Stimulated activated CD4-positive, alpha-beta T cell treated with anti-CD3 and anti-CD28 coated beads, Interleukin-1b, Interleukin-23, amount 100 ng/mL, for 1 hour (primary cell): ENCODE measurements around the gene NSUN4.

ENCODE experiments used
- DNase-seq, 2 donors: peaks; one replicate each; pipeline ENCODE4 v3.0.0-alpha.2; 2020; ENCODE audit warnings: low read depth in 2 of 2

The NSUN4 gene

GRCh38 chr1:46405724-46406123, 65.1 kb downstream of the NSUN4 start:
- no peak for DNase-seq

GRCh38 chr1:46406881-46407608, 66.4 kb downstream of the NSUN4 start:
- DNase-seq = no peak

- DNase-seq = no peak
Observed at GRCh38 chr1:46407636-46408035, 67.0 kb downstream of the NSUN4 start.

GRCh38 chr1:46408356-46409062, 67.9 kb downstream of the NSUN4 start:
- no peak for DNase-seq

GRCh38 chr1:46409063-46409372, 68.4 kb downstream of the NSUN4 start:
- no peak for DNase-seq

- no peak for DNase-seq
Observed at GRCh38 chr1:46410156-46411009, 69.8 kb downstream of the NSUN4 start.

GRCh38 chr1:46411010-46411405, 70.4 kb downstream of the NSUN4 start:
- no peak for DNase-seq
